Renal cortical epithelial cell (primary cell): Measurements from ENCODE around the gene HPSE2. TPM values are rescaled to one million over a fixed set of nuclear protein-coding genes. Genes with fewer than 3 reads are reported as not detected.

Source experiments
- DNase-seq: peaks from one replicate; pipeline ENCODE4 v3.0.0-alpha.2; 2011; ENCODE audit warnings: low read depth
- total RNA-seq: library from RNA; depleted of rRNA; stranded (reverse); fragments of >200 nt; gene quantifications from 2 replicates; pipeline ENCODE4 v1.2.3, GENCODE V29; 2014

Gene HPSE2
- total RNA-seq, 1 donor from 2014 or later, result not detected

DNA sequence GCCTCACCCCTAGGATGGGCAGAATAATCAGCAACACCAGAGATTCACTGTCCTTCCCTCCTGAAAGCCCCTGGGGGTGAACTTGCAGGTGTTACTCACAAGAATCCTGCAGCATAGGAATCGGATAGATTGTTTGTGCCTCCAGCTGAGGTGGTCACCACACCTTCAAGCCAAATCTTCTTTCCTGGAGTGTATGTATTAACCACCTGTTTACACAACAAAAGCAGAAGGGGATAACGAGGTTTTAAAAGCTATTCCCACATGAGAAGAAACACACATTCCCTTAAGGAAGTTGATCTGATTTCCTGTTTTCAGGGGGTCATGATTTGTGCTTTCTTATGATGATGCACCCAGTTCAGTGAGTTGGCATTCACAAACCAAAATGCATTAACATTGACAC is 615.1 kb downstream of the HPSE2 start:
- DNase-seq, result no peak

DNA sequence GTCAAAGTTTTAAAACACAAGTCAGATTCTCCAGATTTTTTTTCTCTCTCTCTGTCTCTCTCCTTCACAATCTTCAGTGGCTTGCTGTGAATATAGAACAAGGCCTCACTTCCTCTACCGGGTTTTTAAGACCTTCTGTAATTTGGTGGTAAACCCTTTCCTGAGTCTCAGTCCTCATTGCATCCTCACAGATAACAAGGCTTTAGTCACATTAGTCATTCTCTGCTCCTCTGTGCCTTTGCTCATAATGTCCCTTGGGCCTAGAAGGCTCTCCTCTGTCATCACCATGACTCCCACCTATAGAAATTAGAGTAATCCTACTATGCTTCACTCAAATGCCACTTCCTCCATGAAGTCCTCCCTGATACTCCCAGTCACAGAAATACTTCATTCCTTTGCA is 616.2 kb downstream of the HPSE2 start:
- DNase-seq, result no peak

DNA sequence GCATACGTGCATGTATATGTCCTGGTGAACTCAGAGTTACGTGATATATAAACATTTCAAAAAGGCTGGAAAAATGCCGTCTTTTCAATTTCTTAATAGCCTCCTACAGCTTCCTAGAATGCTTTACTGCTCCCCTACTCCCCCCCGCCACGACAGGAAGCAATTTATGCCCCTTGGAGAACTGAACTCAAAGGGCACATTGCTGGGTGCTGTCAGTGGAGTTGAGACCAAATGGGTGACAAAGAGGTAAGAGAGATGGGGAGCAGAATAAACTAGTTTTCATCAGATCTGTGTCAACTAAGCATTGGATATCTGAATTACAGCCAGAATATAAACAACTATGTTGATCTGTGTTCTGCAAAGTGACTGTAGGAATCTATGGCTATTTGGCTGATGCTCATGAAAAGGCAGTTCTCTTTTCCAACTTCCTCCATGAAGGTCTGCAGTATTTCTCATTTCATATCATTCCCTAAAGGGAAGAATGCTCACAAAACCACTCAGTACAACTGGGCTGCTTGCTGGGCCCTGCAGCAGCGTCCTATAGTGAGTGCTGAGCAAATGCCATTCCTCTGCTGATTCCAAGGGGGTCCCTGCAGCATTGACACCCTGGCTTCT is 617.6 kb downstream of the HPSE2 start:
- no peak for DNase-seq

GRCh38 chr10:98613446-98613845 is 622.2 kb downstream of the HPSE2 start:
- DNase-seq, result no peak

GRCh38 chr10:98611436-98611835 is 624.2 kb downstream of the HPSE2 start:
- no peak for DNase-seq

GRCh38 chr10:98610836-98611235 is 624.8 kb downstream of the HPSE2 start:
- DNase-seq, result no peak

GRCh38 chr10:98610301-98610700 is 625.4 kb downstream of the HPSE2 start:
- DNase-seq, result no peak

DNA sequence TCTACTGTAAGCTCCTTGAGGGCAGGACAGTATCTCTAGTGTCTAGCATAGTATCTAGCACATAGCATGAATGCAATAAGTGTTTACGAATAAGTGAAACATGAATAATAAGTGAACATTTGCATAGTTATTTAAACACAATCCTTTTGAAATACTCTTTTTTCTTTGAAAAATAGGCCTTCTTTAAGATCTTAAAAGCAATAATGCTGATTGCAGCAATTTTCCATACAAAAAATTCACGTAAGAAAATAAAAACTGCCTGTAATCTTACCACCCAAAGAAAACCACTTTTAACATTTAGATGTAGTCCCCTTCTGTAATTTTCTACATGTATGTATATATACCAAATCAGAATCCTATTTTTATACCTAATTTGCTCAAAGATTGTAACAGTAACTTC is 626.4 kb downstream of the HPSE2 start:
- no peak for DNase-seq

- no peak for DNase-seq
These were observed 627.2 kb downstream of the HPSE2 start for GRCh38 chr10:98608411-98608810.

- no peak for DNase-seq
These were observed 633.4 kb downstream of the HPSE2 start for GRCh38 chr10:98602224-98602623.

GRCh38 chr10:98599032-98599610 is 636.5 kb downstream of the HPSE2 start:
- DNase-seq, result no peak

DNA sequence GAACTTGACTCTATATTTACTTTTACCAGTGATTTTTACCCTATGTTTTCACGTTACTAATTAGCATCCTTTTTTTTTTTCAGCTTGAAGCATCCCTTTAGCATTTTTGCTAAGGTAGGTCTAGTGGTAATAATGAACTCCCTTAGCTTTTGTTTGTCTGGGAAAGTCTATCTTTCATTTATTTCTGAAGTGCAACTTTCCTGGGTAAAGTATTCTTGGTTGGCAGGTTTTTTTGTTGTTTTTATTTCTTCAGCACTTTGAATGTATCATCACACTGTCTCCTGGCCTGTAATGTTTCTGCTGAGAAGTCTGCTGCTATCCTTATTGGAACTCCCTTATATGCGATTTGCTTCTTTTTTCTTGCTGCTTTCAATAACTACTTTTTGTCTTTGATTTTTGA is 639.2 kb downstream of the HPSE2 start:
- no peak for DNase-seq

GRCh38 chr10:98589691-98590090 is 646.0 kb downstream of the HPSE2 start:
- no peak for DNase-seq

- DNase-seq, result no peak
These were observed 646.6 kb downstream of the HPSE2 start for GRCh38 chr10:98589007-98589406.

GRCh38 chr10:98587156-98587837 is 648.4 kb downstream of the HPSE2 start:
- DNase-seq, result no peak

- no peak for DNase-seq
These were observed 649.6 kb downstream of the HPSE2 start for GRCh38 chr10:98586096-98586495.

GRCh38 chr10:98582363-98582762 is 653.3 kb downstream of the HPSE2 start:
- no peak for DNase-seq

DNA sequence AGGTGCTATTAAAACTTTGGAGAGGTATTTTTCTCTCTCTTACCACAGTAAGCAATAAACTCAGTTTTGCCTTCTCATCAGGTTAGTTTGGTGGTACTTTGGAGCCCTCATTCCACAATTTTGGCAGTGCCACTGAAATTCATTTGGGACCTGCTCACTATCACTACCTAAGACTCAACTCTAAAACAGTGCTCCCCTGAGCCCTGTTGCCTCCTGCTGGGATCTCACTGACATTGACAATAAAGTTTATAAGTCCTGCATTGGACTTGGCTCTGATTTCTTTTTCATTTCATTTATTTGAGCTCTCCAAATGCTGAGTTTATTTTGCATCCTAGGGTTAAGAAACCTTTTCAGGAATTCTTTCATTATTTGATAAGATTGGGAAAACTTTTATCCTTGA is 658.1 kb downstream of the HPSE2 start:
- DNase-seq, result no peak

DNA sequence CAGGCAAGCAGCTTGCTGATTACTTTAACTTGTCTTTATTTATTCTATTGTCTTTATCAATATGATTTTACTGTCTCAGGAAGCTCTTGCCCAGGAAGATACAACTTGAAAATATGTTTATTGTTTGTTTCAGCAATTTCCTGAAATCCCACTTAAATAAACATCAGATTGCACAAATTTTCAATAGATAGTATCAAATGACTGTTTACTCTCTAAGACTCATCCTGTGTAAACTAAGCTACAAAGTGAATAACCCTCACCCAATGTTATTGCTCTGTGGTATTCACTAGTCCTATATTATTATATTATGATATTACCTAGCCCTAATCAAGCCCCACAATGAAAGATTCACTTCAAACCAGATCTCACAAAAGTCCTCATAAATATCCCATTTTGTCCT is 658.5 kb downstream of the HPSE2 start:
- DNase-seq, result no peak

- DNase-seq, result no peak
These were observed 659.6 kb downstream of the HPSE2 start for GRCh38 chr10:98576096-98576495.

GRCh38 chr10:98572594-98572993 is 663.1 kb downstream of the HPSE2 start:
- no peak for DNase-seq

GRCh38 chr10:98570834-98571233 is 664.8 kb downstream of the HPSE2 start:
- no peak for DNase-seq

GRCh38 chr10:98569853-98570252 is 665.8 kb downstream of the HPSE2 start:
- no peak for DNase-seq

GRCh38 chr10:98568551-98568950 is 667.1 kb downstream of the HPSE2 start:
- no peak for DNase-seq
